Measurements from ENCODE around the gene TGM3. TPM values are rescaled to one million over a fixed set of nuclear protein-coding genes. Genes with fewer than 3 reads are reported as not detected.

The TGM3 gene
- total and polyA plus RNA-seq, 2 experiments from 2014 or later = 0.08 TPM; not detected in 1

GRCh38 chr20:2357114-2357513 lies 61.3 kb downstream of the TGM3 start (continued):
- TF ChIP-seq EZH2 (IDR thresholded peaks at IDR 0.05; ENCODE audit: low read depth, unreplicated experiment) = no peak

GRCh38 chr20:2358006-2358405 lies 62.2 kb downstream of the TGM3 start:
- H2AFZ ChIP-seq = no peak overlapping the region
- H3K27ac ChIP-seq (ENCODE audit: low read depth) = no peak overlapping the region
- no peak overlapping the region for H3K4me3 ChIP-seq
- H4K20me1 ChIP-seq (replicated peaks; ENCODE audit: insufficient read depth) = no peaks in the 10 kb centered on the region
- Mint-ChIP-seq H3K27ac (no peak overlapping the region), H3K27me3 (ENCODE audit: insufficient read depth, low read depth, poor library complexity) (peaks cover 4% of the 10 kb centered on the region), H3K4me1 (peaks cover 5% of the 10 kb centered on the region; the same call in 2 of the 3 replicates), H3K4me3 (no peak overlapping the region), H3K9me3 (peaks cover 23% of the 10 kb centered on the region), H3K36me3 (ENCODE audit: low read depth) (no peaks in the 10 kb centered on the region; the same call in 2 of the 3 replicates)
- H3K4me1 ChIP-seq (ENCODE audit: insufficient read depth) = peaks cover 6% of the 10 kb centered on the region; the same call in 1 of the 2 replicates
- H3F3A ChIP-seq (replicated peaks; ENCODE audit: low read depth) = no peaks in the 10 kb centered on the region
- 0 out of 2 replicates have a peak, but pooled peaks cover 3% of the 10 kb centered on the region for H3K9me2 ChIP-seq (ENCODE audit: insufficient read depth)
- TF ChIP-seq STAT1 (IDR thresholded peaks at IDR 0.05; ENCODE audit: unreplicated experiment) (no peak), ZNF331 (CRISPR knock-in tag; IDR thresholded peaks at IDR 0.05; ENCODE audit: low read depth) (no peak), ZNF114 (CRISPR knock-in tag; IDR thresholded peaks at IDR 0.05) (no peak), CREB1 (CRISPR knock-in tag; IDR thresholded peaks at IDR 0.05; ENCODE audit: low read depth) (no peak), ETS1 (IDR thresholded peaks at IDR 0.05) (no peak), JUNB (IDR thresholded peaks at IDR 0.05; ENCODE audit: unreplicated experiment) (no peak), POLR2AphosphoS5 (IDR thresholded peaks at IDR 0.05; ENCODE audit: low read depth) (no peak), EZH2phosphoT487 (IDR thresholded peaks at IDR 0.05; ENCODE audit: unreplicated experiment) (no peak), EZH2 (IDR thresholded peaks at IDR 0.05; ENCODE audit: low read depth, unreplicated experiment) (no peak), CTCF (conservative IDR thresholded peaks at IDR 0.05; ENCODE audit: low read depth in 2 of 2) (no peak), NANOG (IDR thresholded peaks at IDR 0.05; ENCODE audit: borderline replicate concordance) (no peak)
- TF ChIP-seq, protein P1, sequence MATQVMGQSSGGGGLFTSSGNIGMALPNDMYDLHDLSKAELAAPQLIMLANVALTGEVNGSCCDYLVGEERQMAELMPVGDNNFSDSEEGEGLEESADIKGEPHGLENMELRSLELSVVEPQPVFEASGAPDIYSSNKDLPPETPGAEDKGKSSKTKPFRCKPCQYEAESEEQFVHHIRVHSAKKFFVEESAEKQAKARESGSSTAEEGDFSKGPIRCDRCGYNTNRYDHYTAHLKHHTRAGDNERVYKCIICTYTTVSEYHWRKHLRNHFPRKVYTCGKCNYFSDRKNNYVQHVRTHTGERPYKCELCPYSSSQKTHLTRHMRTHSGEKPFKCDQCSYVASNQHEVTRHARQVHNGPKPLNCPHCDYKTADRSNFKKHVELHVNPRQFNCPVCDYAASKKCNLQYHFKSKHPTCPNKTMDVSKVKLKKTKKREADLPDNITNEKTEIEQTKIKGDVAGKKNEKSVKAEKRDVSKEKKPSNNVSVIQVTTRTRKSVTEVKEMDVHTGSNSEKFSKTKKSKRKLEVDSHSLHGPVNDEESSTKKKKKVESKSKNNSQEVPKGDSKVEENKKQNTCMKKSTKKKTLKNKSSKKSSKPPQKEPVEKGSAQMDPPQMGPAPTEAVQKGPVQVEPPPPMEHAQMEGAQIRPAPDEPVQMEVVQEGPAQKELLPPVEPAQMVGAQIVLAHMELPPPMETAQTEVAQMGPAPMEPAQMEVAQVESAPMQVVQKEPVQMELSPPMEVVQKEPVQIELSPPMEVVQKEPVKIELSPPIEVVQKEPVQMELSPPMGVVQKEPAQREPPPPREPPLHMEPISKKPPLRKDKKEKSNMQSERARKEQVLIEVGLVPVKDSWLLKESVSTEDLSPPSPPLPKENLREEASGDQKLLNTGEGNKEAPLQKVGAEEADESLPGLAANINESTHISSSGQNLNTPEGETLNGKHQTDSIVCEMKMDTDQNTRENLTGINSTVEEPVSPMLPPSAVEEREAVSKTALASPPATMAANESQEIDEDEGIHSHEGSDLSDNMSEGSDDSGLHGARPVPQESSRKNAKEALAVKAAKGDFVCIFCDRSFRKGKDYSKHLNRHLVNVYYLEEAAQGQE (IDR thresholded peaks at IDR 0.05; ENCODE audit: unreplicated experiment) = no peak
- TF ChIP-seq, protein P2, sequence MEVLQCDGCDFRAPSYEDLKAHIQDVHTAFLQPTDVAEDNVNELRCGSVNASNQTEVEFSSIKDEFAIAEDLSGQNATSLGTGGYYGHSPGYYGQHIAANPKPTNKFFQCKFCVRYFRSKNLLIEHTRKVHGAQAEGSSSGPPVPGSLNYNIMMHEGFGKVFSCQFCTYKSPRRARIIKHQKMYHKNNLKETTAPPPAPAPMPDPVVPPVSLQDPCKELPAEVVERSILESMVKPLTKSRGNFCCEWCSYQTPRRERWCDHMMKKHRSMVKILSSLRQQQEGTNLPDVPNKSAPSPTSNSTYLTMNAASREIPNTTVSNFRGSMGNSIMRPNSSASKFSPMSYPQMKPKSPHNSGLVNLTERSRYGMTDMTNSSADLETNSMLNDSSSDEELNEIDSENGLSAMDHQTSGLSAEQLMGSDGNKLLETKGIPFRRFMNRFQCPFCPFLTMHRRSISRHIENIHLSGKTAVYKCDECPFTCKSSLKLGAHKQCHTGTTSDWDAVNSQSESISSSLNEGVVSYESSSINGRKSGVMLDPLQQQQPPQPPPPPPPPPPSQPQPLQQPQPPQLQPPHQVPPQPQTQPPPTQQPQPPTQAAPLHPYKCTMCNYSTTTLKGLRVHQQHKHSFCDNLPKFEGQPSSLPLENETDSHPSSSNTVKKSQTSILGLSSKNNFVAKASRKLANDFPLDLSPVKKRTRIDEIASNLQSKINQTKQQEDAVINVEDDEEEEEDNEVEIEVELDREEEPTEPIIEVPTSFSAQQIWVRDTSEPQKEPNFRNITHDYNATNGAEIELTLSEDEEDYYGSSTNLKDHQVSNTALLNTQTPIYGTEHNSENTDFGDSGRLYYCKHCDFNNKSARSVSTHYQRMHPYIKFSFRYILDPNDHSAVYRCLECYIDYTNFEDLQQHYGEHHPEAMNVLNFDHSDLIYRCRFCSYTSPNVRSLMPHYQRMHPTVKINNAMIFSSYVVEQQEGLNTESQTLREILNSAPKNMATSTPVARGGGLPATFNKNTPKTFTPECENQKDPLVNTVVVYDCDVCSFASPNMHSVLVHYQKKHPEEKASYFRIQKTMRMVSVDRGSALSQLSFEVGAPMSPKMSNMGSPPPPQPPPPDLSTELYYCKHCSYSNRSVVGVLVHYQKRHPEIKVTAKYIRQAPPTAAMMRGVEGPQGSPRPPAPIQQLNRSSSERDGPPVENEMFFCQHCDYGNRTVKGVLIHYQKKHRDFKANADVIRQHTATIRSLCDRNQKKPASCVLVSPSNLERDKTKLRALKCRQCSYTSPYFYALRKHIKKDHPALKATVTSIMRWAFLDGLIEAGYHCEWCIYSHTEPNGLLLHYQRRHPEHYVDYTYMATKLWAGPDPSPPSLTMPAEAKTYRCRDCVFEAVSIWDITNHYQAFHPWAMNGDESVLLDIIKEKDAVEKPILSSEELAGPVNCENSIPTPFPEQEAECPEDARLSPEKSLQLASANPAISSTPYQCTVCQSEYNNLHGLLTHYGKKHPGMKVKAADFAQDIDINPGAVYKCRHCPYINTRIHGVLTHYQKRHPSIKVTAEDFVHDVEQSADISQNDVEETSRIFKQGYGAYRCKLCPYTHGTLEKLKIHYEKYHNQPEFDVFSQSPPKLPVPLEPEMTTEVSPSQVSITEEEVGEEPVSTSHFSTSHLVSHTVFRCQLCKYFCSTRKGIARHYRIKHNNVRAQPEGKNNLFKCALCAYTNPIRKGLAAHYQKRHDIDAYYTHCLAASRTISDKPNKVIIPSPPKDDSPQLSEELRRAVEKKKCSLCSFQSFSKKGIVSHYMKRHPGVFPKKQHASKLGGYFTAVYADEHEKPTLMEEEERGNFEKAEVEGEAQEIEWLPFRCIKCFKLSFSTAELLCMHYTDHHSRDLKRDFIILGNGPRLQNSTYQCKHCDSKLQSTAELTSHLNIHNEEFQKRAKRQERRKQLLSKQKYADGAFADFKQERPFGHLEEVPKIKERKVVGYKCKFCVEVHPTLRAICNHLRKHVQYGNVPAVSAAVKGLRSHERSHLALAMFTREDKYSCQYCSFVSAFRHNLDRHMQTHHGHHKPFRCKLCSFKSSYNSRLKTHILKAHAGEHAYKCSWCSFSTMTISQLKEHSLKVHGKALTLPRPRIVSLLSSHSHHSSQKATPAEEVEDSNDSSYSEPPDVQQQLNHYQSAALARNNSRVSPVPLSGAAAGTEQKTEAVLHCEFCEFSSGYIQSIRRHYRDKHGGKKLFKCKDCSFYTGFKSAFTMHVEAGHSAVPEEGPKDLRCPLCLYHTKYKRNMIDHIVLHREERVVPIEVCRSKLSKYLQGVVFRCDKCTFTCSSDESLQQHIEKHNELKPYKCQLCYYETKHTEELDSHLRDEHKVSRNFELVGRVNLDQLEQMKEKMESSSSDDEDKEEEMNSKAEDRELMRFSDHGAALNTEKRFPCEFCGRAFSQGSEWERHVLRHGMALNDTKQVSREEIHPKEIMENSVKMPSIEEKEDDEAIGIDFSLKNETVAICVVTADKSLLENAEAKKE (CRISPR knock-in tag; IDR thresholded peaks at IDR 0.05) = no peak
- ATAC-seq (no peak), DNase-seq (ENCODE audit: low spot score) (no peak)
- no peaks in the 10 kb centered on the region for H3K36me3 ChIP-seq (ENCODE audit: insufficient read depth)
- no peak overlapping the region for H3K4me2 ChIP-seq
- no peaks in the 10 kb centered on the region for H3K79me2 ChIP-seq (replicated peaks; ENCODE audit: insufficient read depth)
- H3K27me3 ChIP-seq (ENCODE audit: insufficient read depth) = no peaks in the 10 kb centered on the region
